Skin epidermis (tissue), 12 donors: ENCODE results near the gene DUSP7.

Experiments used
- H3K27ac ChIP-seq, 21 experiments: fragments of 200-600 bp; sonication (generic) in 11 of 21; one replicate each; pipeline ENCODE4 v1.5.0; 2020; ENCODE audit warnings: mild to moderate bottlenecking in 3 of 21, inconsistent platforms in 2 of 21, moderate library complexity in 2 of 21
- H3K4me3 ChIP-seq, 7 experiments: fragments of 200-600 bp; sonication (generic) in 2 of 7; one replicate each; pipeline ENCODE4 v1.5.0; 2020; ENCODE audit warnings: inconsistent platforms in 2 of 7, mild to moderate bottlenecking in 2 of 7, moderate library complexity in 1 of 7

The DUSP7 gene

GRCh38 chr3:52056521-52056967 lies at the start of gene DUSP7:
Gene DUSP7, minus strand, starts transcription at chr3:52056571. Its CDS starts 205 bp downstream, at chr3:52056366.
- Histone ChIP-seq H3K27ac (peak within 1 kb of the TSS; percentile 71 to 99 (median 96)), H3K4me3 (peak within 1 kb of the TSS; percentile 58 to 95 (median 91))

GRCh38 chr3:52104684-52105640 lies 48.6 kb upstream of the DUSP7 start:
- Histone ChIP-seq H3K27ac (no peak overlapping the region), H3K4me3 (no peak overlapping the region)

- Histone ChIP-seq H3K4me3 (no peak overlapping the region), H3K27ac (no peak overlapping the region)
Measured at GRCh38 chr3:52102934-52103333, 46.6 kb upstream of the DUSP7 start.

- no peak overlapping the region for H3K27ac ChIP-seq
- H3K4me3 ChIP-seq, result no peak overlapping the region
Measured at GRCh38 chr3:52099001-52099401, 42.6 kb upstream of the DUSP7 start.

- Histone ChIP-seq H3K4me3 (no peak overlapping the region), H3K27ac (no peak overlapping the region)
Measured at GRCh38 chr3:52097851-52098507, 41.6 kb upstream of the DUSP7 start.

- H3K27ac ChIP-seq, result no peak overlapping the region
- no peak overlapping the region for H3K4me3 ChIP-seq
Measured at GRCh38 chr3:52095990-52096775, 39.8 kb upstream of the DUSP7 start.

- no peak overlapping the region for H3K27ac ChIP-seq
Measured at GRCh38 chr3:52094571-52095485, 38.5 kb upstream of the DUSP7 start.

GRCh38 chr3:52093756-52094545 lies 37.6 kb upstream of the DUSP7 start:
- Histone ChIP-seq H3K27ac (peak overlapping the region in 1 of 21 experiments; percentile 18), H3K4me3 (no peak overlapping the region)

More at GRCh38 chr3:52094571-52095485, 38.5 kb upstream of the DUSP7 start:
- H3K4me3 ChIP-seq, result no peak overlapping the region

- no peak overlapping the region for H3K4me3 ChIP-seq
- no peak overlapping the region for H3K27ac ChIP-seq
Measured at GRCh38 chr3:52092891-52093290, 36.5 kb upstream of the DUSP7 start.

GRCh38 chr3:52092271-52092660 lies 35.9 kb upstream of the DUSP7 start:
- Histone ChIP-seq H3K27ac (no peak overlapping the region), H3K4me3 (no peak overlapping the region)

- Histone ChIP-seq H3K27ac (peak overlapping the region in 4 of 21 experiments; percentile 2 to 83 (median 70)), H3K4me3 (no peak overlapping the region)
Measured at GRCh38 chr3:52091586-52092270, 35.4 kb upstream of the DUSP7 start.

- H3K27ac ChIP-seq, result peak overlapping the region in 18 of 21 experiments; percentile 16 to 83 (median 57)
- H3K4me3 ChIP-seq, result no peak overlapping the region
Measured at GRCh38 chr3:52090933-52091468, 34.6 kb upstream of the DUSP7 start.

- Histone ChIP-seq H3K27ac (peak overlapping the region in 20 of 21 experiments; percentile 9 to 83 (median 56)), H3K4me3 (no peak overlapping the region)
Measured at GRCh38 chr3:52090131-52090932, 34.0 kb upstream of the DUSP7 start.

GRCh38 chr3:52089691-52090090 lies 33.3 kb upstream of the DUSP7 start:
- H3K4me3 ChIP-seq, result no peak overlapping the region
- peak overlapping the region in 13 of 21 experiments; percentile 9 to 83 (median 57) for H3K27ac ChIP-seq

GRCh38 chr3:52088445-52089367 lies 32.3 kb upstream of the DUSP7 start:
- Histone ChIP-seq H3K4me3 (no peak overlapping the region), H3K27ac (peak overlapping the region in 9 of 21 experiments; percentile 3 to 83 (median 25))
